K562 (cell line): ENCODE measurements around the gene PRKAR2B. TPM values are rescaled to one million over a fixed set of nuclear protein-coding genes. Genes with fewer than 3 reads are reported as not detected.

ENCODE experiments used
- BRD4 ChIP-seq: fragments of 200-600 bp; sonication (generic); IDR thresholded peaks from 2 replicates; pipeline ENCODE4 v1.6.1; 2017; ENCODE audit warnings: inconsistent platforms
- CBFB ChIP-seq: sonication (generic); formaldehyde crosslinking; IDR thresholded peaks from 2 replicates; pipeline ENCODE4 v1.4.0; 2020; ENCODE audit warnings: mild to moderate bottlenecking, missing genetic modification reagents
- DDX20 ChIP-seq: fragments of 450-650 bp; IDR thresholded peaks from 2 replicates; pipeline ENCODE4 v1.6.1; 2016; ENCODE audit warnings: missing genetic modification characterization, low read depth, mild to moderate bottlenecking, missing compliant biosample characterization, moderate library complexity
- DMBX1 ChIP-seq: fragments of 250-450 bp; sonication (Bioruptor Pico); IDR thresholded peaks from 2 replicates; pipeline ENCODE4 v1.8.0; 2022; ENCODE audit warnings: inconsistent platforms, mild to moderate bottlenecking, moderate library complexity, borderline replicate concordance
- ELF4 ChIP-seq: fragments of 450-650 bp; formaldehyde crosslinking; IDR thresholded peaks from 2 replicates; pipeline ENCODE4 v1.4.0; 2022; ENCODE audit warnings: missing genetic modification characterization
- ESRRA ChIP-seq: fragments of 450-650 bp; IDR thresholded peaks from 2 replicates; pipeline ENCODE4 v1.6.1; 2014; ENCODE audit warnings: low read depth, mild to moderate bottlenecking, moderate library complexity, borderline replicate concordance
- HMG20B ChIP-seq: fragments of 250-450 bp; sonication (Bioruptor Pico); IDR thresholded peaks from 2 replicates; pipeline ENCODE4 v1.5.0; 2021; ENCODE audit warnings: mild to moderate bottlenecking
- HNRNPL ChIP-seq: fragments of 200-400 bp; formaldehyde crosslinking; IDR thresholded peaks from 2 replicates; pipeline ENCODE4 v1.6.1; 2017; ENCODE audit warnings: low read depth, mild to moderate bottlenecking, low read length
- NCOA1 ChIP-seq: fragments of 450-650 bp; IDR thresholded peaks from 2 replicates; pipeline ENCODE4 v1.6.1; 2016; ENCODE audit warnings: low read depth
- PPARD ChIP-seq: fragments of 250-450 bp; sonication (Bioruptor Pico); IDR thresholded peaks from 2 replicates; pipeline ENCODE4 v1.8.0; 2022; ENCODE audit warnings: inconsistent platforms, mild to moderate bottlenecking, moderate library complexity
- RHOXF2B ChIP-seq: fragments of 250-450 bp; sonication (Bioruptor Pico); conservative IDR thresholded peaks from 2 replicates; pipeline ENCODE4 v1.5.1; 2021
- SLC30A9 ChIP-seq: fragments of 250-450 bp; sonication (Bioruptor Pico); IDR thresholded peaks from 2 replicates; pipeline ENCODE4 v1.8.0; 2022; ENCODE audit warnings: mild to moderate bottlenecking, moderate library complexity
- SMAD4 ChIP-seq: fragments of 250-450 bp; sonication (Bioruptor Pico); conservative IDR thresholded peaks from 2 replicates; pipeline ENCODE4 v1.8.0; 2021; ENCODE audit warnings: inconsistent platforms, mild to moderate bottlenecking, moderate library complexity
- TCF3 ChIP-seq: sonication (generic); formaldehyde crosslinking; IDR thresholded peaks from 2 replicates; pipeline ENCODE4 v1.4.0; 2020; ENCODE audit warnings: mild to moderate bottlenecking, missing genetic modification reagents
- ZNF143 ChIP-seq: sonication (generic); formaldehyde crosslinking; IDR thresholded peaks from 2 replicates; pipeline ENCODE4 v1.9.0; 2022; ENCODE audit warnings: mild to moderate bottlenecking, missing genetic modification reagents
- polyA plus RNA-seq, 8 experiments: library from polyadenylated mRNA; depleted of rRNA in 4 of 8; stranded (reverse) in 5 of 8; unstranded in 3 of 8; fragments of >200 nt; fragmentation: Nextera tagmentation in 2 of 8; fragmentation: Illumina TruSeq in 1 of 8; extraction: Ambion mirVana in 2 of 8; extraction: Trizol in 1 of 8; gene quantifications; 2 replicates each; pipeline versions ENCODE4 v1.2.1 to v1.2.3, GENCODE V29; 2011 to 2014; ENCODE audit warnings: inconsistent platforms in 1 of 8, missing spikeins in 1 of 8
- total RNA-seq, 7 experiments: library from RNA; depleted of rRNA in 6 of 7; stranded (reverse); fragments of >200 nt in 6 of 7; fragmentation: Illumina TruSeq in 2 of 7; extraction: Trizol in 2 of 7; gene quantifications; 2 replicates each; pipeline versions ENCODE4 v1.2.1 to v1.2.3, GENCODE V29; 2011 to 2021; ENCODE audit warnings: low replicate concordance in 1 of 7
- TF ChIP-seq, protein P1 (sequence below): sonication (generic); formaldehyde crosslinking; IDR thresholded peaks from 2 replicates; pipeline ENCODE4 v1.8.1; 2023; ENCODE audit warnings: mild to moderate bottlenecking, missing genetic modification reagents
- TF ChIP-seq, protein P2 (sequence below): fragments of 250-450 bp; sonication (Bioruptor Pico); IDR thresholded peaks from 2 replicates; pipeline ENCODE4 v1.5.0; 2021; ENCODE audit warnings: mild to moderate bottlenecking, moderate library complexity
- TF ChIP-seq, protein P3 (sequence below): fragments of 250-450 bp; sonication (Bioruptor Pico); IDR thresholded peaks from 2 replicates; pipeline ENCODE4 v1.5.0; 2021; ENCODE audit warnings: mild to moderate bottlenecking, borderline replicate concordance
- TF ChIP-seq, protein P4 (sequence below): fragments of 250-450 bp; sonication (Bioruptor Pico); IDR thresholded peaks from 2 replicates; pipeline ENCODE4 v1.8.0; 2022; ENCODE audit warnings: inconsistent platforms, mild to moderate bottlenecking, moderate library complexity, borderline replicate concordance

The PRKAR2B gene
- total and polyA plus RNA-seq, 9 of the 15 experiments (the other 6 are each of a cell fraction or from before 2014, with no cell fraction given): 59.0 to 173 (median 129) TPM

DNA sequence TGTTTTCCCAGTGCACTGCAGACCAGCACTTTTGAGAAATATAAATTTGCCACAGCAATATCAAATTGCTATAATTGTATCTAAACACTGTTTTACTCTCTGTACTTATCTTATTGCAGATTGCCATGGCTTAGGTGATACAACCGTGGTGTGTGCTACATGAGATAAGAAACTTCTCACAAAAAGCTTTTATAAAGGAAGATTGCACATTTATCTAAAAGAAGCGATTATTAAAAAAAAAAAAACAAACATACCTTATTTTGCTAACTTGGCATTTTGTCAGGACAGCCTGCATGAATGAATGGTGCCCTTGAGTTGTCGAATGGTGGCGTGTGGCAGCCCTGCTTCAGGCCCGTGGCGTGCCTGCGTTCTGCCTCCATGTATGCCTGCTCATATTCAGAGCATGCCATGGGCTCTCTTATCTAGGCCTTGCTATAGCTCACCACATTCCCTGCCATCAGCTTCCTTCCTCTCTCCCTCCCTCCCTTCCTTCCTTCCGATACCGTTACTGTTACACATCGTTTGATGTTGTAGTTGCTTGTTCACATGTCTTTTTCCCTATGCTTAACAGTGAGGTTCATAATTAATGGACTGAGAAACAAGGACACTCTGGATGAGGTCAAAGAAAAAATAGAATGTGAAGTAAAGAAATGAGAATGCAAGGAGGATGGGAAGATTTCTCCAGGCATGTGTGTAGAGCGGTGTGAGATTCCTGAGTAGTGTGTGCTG lies 34.9 kb downstream of the PRKAR2B start (continued):
- TF ChIP-seq, protein P1, sequence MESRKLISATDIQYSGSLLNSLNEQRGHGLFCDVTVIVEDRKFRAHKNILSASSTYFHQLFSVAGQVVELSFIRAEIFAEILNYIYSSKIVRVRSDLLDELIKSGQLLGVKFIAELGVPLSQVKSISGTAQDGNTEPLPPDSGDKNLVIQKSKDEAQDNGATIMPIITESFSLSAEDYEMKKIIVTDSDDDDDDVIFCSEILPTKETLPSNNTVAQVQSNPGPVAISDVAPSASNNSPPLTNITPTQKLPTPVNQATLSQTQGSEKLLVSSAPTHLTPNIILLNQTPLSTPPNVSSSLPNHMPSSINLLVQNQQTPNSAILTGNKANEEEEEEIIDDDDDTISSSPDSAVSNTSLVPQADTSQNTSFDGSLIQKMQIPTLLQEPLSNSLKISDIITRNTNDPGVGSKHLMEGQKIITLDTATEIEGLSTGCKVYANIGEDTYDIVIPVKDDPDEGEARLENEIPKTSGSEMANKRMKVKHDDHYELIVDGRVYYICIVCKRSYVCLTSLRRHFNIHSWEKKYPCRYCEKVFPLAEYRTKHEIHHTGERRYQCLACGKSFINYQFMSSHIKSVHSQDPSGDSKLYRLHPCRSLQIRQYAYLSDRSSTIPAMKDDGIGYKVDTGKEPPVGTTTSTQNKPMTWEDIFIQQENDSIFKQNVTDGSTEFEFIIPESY: 0 out of 2 replicates have a peak, but pooled peaks have one; percentile 25
- peak; percentile 51; the same call in 1 of the 2 replicates for TF ChIP-seq BRD4
- peak; percentile 89 for TF ChIP-seq DMBX1 (CRISPR knock-in tag)
- peak; percentile 94 for TF ChIP-seq ELF4
- TF ChIP-seq ZNF143 (CRISPR knock-in tag): no peak
- no peak for TF ChIP-seq CBFB (CRISPR knock-in tag)
- TF ChIP-seq, protein P2, sequence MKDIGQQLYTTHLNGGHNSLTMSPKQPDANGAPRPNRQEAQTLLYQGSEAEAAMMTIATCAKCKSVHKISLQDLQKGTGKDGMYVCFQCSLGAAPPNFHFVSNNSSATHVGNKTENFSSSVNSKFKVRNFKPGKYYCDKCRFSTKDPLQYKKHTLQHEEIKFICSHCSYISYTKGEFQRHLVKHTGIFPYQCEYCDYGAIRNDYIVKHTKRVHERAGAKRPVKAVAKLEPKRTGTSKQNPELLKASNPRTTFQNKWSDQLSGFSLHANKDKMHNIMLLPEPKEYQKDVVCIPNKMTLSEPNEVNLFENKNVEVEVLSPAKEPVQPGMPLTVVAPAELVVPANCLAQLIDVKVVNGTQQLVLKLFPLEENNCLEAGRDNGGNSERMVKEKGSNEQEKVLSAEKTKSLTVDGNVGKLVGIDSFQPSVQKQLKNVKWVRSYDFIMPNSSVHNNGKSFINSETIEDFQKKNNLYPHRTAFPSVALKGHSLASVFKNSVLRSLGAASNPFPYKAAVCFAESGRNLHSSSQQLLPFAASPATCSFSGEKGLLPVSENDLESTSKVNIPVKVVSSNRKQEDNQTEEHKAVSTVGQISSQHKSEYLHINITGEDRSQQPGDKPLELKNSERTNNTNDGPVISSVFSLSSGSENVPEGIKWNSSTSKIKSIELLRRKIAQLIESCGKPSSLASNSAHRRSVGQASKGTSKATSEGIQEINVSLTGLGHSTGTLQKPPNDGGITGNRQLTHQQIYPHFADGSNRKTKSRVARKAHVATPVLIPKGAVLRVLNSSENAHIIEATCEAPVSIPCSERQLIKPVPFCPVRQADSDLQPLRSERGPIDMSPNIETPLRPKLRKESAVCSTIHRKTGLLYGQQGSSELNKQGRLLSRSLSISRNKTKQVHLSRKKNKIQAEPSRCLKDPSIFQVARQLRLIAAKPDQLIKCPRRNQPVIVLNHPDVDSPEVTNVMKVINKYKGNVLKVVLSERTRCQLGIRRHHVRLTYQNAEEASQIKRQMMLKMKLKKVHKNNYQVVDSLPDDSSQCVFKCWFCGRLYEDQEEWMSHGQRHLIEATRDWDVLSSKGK (CRISPR knock-in tag): no peak
- no peak for TF ChIP-seq SLC30A9 (CRISPR knock-in tag)
- peak; percentile 71 for TF ChIP-seq SMAD4 (CRISPR knock-in tag)
- no peak for TF ChIP-seq HMG20B (CRISPR knock-in tag)
- peak; percentile 68 for TF ChIP-seq ESRRA
- TF ChIP-seq NCOA1: peak; percentile 87
- TF ChIP-seq, protein P3, sequence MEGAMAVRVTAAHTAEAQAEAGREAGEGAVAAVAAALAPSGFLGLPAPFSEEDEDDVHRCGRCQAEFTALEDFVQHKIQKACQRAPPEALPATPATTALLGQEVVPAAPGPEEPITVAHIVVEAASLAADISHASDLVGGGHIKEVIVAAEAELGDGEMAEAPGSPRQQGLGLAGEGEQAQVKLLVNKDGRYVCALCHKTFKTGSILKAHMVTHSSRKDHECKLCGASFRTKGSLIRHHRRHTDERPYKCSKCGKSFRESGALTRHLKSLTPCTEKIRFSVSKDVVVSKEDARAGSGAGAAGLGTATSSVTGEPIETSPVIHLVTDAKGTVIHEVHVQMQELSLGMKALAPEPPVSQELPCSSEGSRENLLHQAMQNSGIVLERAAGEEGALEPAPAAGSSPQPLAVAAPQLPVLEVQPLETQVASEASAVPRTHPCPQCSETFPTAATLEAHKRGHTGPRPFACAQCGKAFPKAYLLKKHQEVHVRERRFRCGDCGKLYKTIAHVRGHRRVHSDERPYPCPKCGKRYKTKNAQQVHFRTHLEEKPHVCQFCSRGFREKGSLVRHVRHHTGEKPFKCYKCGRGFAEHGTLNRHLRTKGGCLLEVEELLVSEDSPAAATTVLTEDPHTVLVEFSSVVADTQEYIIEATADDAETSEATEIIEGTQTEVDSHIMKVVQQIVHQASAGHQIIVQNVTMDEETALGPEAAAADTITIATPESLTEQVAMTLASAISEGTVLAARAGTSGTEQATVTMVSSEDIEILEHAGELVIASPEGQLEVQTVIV: no peak
- no peak for TF ChIP-seq PPARD (CRISPR knock-in tag)
- TF ChIP-seq TCF3 (CRISPR knock-in tag): peak; percentile 73
- 0 out of 2 replicates have a peak, but pooled peaks have one; percentile 10 for TF ChIP-seq RHOXF2B (CRISPR knock-in tag)
- TF ChIP-seq, protein P4, sequence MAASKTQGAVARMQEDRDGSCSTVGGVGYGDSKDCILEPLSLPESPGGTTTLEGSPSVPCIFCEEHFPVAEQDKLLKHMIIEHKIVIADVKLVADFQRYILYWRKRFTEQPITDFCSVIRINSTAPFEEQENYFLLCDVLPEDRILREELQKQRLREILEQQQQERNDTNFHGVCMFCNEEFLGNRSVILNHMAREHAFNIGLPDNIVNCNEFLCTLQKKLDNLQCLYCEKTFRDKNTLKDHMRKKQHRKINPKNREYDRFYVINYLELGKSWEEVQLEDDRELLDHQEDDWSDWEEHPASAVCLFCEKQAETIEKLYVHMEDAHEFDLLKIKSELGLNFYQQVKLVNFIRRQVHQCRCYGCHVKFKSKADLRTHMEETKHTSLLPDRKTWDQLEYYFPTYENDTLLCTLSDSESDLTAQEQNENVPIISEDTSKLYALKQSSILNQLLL: no peak
- TF ChIP-seq HNRNPL: peak; percentile 71; the same call in 1 of the 2 replicates
- TF ChIP-seq DDX20: no peak
